ENCODE measurements around the gene C1QL1. TPM values are rescaled to one million over a fixed set of nuclear protein-coding genes. Genes with fewer than 3 reads are reported as not detected.

The C1QL1 gene
- total RNA-seq, result 0.27 and 0.59 TPM in 2 replicates

DNA sequence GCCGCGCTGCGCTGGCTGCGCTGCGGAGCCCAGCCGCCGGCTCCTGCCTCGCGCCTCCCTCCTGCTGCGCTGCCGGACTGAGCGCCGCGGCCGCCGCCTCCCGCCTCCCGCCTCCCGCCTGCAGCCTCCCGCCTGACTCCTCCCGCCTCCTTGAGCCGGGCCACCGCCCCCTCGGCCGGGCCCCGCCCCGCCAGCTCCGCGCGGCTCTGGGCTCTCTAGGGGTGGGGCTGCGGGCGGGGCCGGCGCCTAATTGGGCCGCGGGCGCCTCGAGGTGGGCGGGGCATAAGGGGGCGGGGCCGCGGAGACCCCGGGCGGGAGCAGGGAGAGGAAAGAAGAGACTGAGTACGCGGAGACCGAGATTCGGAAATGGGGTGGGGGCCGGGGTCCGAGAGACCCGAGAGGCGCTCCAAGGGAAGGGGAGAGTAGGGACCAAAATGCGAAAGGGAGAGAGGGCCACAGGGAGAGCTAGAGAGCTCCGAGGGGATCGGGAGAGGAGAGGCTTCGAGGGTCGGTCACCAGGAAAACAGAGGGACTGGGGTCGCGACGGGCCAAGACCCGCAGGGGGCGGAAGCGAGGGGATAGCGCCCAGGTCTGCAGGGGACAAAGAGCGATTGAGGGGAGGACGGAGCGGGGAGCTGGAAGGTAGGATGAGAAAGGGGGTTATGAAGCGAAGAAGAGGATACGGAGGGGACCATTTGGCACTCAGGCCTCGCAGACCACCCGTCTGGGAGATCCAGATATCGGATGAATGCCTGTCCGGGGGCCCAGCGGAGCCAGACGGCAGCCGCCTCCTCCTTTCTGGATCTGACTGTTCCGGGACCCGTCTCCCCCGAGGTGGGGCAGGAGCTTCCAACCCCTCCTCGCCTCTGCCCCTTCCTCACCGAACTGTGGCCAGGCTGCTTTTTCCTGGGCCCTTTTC lies at the start of gene C1QL1:
TSS of gene C1QL1 (minus strand) at position 79 of the 919 bp plus-strand sequence. CDS start 255 bp downstream, outside the sequence.
- intact Hi-C loops (cut with micrococcal nuclease), result loop anchor here (1.0 to 10.0 kb wide), 9 partner anchors 21 to 349 kb away; partner anchors contain the start of genes ACBD4, DCAKD, EFTUD2 and FMNL1

DNA sequence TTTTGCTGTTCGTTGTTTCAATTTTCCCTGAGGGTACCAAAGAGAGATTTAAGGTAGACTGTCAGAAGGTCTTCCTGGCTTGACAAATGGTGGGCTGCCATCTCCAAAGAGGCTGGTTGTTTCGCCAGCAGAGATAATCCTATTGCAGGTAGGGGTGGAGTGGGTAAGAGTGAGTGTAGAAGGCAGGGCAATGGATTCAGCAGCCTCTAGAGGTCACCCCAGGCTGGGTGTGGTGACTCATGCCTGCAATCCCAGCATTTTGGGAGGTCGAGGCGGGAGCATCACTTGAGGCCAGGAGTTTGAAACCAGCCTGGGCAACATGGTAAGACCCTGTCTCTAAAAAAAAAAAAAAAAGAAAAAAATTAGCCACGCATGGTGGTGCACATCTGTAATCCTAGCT lies 48.7 kb upstream of the C1QL1 start:
- intact Hi-C loops (cut with micrococcal nuclease), result no loop called here

DNA sequence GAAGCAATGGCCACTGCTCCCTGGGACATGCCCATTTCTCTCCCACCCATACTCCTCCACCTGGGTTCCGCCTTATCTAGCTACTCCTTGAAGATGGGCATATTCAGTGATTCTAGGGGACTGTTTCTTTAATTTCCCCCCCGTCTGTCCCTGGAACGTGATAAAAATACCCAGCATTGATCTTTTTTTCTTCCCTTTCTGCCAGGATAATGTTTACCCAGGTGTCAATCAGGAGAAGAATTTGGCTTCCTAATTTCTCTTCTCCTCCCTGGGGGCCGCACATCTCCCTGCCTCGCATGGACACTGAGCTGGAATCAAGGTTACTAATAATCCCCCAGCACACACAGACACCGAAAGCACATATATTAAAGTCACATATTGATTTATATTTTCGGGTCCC lies 48.1 kb upstream of the C1QL1 start:
- intact Hi-C loops (cut with micrococcal nuclease), result no loop called here

DNA sequence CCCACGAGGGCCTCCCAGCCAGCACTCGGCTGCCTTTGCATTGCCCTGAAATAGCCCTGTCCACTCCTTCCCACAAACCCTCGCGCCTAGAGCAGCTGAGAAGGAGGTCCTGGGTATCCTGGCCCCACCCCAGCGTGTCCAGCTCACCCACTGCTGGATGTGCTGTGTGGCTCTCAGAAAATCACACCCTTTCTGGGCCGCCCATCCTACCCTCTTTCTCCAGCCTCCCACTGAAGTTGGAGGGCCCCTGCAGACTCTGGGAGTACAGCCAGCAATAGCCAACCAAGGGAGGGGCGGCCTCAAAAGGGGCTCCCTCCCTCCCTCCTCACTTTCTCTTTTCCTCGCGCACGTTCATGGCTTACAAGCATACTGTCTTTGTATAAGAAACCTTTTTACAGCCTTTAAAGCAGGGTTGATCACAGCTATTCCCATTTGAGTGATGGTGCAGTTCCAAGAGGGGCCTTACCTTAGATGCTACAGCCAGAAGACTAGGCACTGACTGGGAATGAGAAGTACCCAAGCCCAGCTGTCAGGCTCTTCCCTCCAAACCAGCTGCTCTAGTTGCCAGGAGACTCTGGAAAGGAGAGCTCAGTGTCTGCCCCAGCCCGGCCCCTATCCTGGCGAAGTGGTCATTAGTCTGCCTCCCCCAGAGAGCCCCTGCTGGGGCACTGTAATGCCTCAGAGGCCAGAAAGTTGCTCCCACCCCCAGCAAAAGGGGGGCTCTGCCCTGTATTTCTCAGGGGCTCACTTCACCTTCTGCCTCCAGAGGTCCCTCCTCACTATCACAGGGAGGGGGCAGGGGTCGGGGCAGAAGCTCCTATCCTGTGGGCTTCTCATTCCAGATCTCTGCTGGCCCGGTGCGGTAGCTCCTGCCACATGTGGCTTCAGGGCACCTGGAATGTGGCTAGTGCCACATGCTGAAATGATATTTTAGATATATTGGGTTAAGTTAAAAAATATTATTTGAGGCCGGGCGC lies 45.2 kb upstream of the C1QL1 start:
- intact Hi-C loops (cut with micrococcal nuclease), result no loop called here

DNA sequence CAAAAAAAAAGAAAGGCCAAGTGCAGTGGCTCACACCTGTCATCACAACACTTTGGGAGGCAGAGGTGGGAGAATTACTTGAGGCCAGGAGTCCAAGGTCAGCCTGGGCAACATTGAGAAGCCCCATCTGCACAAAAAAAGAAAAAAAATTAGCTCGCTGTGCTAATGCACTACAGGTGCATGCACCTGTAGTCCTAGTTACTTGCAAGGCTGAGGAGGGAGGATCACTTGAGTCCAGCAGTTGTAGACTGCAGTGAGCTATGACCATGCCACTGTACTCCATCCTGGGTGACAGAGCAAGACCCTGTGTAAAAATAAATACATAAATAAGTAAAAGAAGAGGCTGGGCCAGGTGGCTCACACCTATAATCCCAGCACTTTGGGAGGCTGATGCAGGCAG lies 43.7 kb upstream of the C1QL1 start:
- intact Hi-C loops (cut with micrococcal nuclease), result no loop called here

DNA sequence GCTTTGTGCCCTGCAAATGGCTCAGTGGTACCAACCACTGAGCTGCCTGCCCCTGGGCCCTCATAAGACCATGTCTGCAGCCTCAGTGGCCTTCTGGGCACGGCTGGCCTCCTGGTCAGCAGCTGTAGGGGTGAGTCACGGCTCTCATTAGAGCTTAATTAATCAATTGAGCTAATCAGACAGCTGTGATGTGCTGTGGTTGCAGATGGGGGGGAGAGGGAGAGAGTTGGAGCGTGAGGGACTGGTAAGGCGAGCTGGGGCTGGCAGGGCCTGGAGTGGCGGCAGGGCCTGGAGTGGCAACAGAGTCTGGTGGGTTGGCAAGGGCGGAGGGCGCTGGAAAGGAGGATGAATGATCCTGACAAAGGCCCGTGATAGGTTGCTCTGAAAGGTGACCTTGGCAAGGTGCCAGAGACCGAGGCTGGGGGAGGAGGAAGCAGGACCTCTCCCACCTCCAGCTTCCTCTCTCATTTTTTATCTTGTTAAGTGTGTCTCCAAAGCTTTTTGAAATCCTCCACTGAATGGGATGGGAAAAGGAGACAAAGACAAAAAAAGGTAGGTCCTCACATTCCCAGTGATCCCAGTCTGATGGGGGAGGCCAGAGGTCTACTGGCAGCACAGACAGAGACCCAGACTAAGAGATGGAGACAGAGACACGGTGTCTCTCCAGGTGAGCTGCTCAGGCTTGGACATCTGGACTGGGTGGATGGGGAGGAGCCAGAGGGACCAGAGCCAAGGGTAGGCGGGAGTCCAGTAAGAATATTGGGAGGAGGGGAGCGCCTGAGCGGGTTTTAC lies 41.8 kb upstream of the C1QL1 start:
- intact Hi-C loops (cut with micrococcal nuclease), result no loop called here

DNA sequence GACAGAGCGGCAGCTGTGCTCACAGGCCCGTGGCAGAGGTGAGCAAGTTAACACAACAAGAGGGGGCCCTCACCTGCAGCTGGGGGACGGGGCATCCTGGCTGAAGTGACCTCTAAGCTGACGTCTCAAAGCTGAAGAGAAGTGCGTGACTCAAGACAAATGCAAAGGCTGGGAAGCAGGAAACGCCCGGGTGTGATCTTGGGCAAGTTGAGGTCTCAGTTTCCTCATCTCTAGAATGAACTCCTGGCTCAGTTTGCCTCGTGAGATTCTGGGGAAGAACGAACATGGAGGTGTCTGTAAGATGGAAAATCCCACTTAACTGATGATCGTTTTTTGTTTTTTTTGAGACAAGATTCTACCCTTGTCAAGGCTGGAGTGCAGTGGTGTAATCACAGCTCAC lies 40.1 kb upstream of the C1QL1 start:
- intact Hi-C loops (cut with micrococcal nuclease), result no loop called here

DNA sequence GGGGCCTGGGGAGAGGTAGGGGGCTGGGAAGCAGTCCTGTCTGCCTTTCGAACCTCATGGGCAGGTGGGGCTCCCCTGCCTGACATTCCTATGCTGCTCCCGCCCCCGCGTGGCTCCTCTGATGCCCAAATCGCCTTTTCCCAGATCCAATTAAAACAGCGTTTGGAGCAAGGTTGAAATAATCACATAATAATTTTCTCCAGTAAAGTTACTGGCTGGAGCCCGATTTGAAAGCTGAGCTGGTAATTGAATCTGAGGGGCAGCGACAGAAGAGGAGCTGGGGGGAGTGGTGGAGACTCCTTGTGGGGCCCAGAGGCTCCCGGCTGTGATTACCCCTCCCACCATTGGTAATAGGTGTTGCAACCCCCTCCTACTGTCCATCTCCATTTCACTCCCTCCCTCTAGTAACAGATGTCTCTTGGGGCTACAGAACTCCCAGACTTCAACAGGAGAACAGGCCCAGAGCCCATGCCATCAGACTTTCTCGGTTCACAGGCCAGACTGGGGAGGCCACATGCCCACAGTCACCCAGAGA lies 38.9 kb upstream of the C1QL1 start:
- intact Hi-C loops (cut with micrococcal nuclease), result no loop called here

DNA sequence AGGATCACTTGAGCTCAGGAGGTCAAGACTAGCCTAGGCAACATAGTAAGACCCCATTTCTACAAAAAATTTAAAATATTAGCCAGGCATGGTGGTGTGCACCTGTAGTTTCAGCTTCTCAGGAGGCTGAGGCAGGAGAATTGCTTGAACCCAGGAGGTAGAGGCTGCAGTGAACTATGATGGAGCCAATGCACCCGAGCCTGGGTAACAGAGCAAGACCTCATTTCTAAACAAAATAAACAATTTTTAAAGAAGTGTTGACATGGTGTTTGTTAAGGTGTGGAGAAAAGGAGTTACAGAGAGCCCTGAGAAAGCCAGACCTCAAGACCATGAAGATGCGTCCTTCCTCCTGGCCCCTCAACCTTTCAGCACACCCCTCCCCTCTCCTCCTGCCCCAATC lies 37.6 kb upstream of the C1QL1 start:
- intact Hi-C loops (cut with micrococcal nuclease), result no loop called here

DNA sequence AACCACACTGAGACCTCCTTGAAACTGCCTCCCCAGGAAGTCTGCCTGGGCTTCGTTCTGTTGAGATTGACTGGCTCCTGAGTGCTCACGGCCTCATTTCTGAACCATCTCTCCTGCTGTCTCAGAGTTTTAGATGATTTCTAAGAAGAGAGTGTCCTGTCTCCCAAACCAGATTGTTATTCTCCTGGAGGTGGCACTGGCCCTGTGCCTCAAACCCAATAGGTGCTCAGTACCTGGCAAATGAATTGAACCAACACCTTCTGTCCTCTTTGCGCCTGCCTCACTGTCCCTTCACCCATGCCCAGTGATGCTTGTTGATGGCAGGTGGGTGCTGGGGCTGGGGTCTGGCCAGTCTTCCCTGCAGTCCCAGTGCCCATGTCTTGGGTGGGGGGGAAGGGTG lies 36.3 kb upstream of the C1QL1 start:
- intact Hi-C loops (cut with micrococcal nuclease), result no loop called here

DNA sequence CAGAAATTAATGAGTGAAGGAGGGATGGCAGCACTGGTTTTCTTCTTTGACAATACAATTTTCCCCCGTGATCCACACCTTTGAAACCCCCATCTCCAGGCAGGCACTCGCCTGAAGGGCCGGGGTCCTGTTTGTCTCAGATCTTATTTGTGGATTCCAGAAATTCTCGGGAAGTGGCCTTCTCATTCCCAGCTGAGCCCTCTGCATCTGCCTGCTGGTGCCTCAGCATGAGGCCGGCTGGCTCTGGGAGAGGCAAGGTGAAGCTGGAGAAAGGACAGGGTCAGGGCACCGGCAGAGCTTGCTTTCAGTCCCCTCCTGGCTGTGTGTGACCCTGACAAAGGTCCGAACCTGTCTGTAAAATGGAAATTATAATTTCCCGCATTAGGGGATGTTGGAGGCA lies 35.8 kb upstream of the C1QL1 start:
- intact Hi-C loops (cut with micrococcal nuclease), result no loop called here

DNA sequence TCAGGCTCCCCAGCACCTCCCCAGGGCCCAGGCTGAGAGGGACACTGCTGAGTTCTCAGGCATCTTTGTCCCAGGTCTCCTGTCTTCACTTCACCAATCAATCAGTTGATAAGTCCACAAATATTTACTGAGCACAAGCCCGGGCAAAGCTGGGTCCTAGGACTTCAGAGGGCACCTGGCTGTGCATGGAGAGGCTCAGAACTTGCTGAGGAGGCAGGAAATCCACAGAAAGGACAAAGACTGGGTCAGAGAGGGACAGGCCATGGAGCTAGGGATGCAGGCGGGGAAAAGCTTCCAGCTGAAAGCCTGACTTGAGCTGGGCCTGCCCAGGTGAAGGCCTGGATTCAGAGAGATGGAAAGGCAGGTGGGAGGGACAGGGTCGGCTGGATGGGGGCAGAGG lies 33.2 kb upstream of the C1QL1 start:
- intact Hi-C loops (cut with micrococcal nuclease), result no loop called here

DNA sequence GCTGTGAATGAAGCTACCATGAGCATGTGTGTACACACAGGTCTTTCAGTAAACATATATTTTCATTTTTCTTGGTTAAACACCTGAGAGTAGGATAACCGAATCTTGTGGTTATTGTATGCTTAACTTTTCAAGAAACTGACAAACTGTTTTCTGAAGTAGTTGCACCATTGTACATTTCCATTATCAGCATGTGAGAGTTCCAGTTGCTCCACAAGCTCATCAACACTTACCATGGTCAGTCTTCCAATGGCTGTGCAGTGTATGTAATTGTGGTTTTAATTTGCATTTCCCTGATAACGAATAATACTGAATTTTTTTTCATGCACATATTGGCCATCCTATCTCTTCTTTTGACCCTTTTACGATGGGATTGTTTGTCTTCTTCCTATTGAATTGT lies 31.3 kb upstream of the C1QL1 start:
- intact Hi-C loops (cut with micrococcal nuclease), result no loop called here

DNA sequence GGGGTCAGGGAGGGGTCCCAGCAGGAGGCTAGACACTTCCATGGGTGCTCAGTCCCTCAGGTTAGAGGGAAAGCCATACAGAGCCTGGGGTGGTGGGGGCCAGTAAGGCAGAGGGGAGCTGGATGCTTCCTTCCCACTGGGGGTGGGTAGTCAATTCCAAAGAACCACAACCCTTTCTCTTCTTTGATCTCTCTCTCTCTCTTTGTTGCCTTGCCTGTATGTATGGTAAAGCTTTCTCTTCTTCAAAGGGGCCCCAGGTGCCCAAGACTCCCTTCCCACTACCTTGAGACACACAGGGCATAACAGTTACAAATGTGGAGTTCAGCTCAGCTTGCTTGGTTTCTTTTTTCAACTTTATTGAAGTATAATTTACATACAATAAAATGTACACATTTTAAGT lies 30.5 kb upstream of the C1QL1 start:
- intact Hi-C loops (cut with micrococcal nuclease), result no loop called here

DNA sequence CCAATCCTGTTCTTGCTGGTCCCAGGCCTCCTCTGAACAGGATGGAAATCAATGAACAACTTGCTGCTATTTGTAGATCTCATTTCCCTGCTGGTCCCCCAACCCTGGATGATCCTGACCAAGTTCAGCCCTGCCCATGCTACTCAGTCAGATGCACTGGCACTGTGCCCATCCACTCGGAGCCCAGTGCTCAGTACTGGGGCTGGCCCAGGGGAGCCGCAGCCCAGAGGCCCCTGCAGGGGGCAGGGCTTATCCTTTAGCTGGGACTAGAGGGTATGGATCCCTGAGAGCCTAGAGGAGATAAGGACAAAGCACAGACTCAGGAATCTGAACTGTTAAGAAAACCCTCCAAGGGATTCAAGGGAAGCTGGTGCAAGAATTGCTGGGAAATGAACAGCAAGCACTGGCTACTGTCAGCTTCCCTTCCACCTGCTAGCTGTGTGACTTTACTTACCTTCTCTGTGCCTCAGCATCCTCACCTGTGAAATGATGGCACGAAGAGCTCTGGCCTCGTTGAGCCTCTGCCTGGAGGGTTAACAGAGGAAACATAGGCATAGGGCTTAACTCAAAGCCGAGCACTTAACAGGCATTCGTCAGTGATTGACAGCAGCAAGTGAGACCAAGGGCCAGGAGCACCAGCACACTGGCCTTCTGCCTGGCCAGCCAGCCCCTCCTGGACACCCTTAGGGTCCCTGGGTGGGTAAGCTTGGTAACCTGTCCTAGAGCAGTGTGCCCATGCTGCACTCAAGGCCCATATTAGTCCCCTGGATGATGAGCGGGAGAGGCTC lies 29.8 kb upstream of the C1QL1 start:
- intact Hi-C loops (cut with micrococcal nuclease), result no loop called here

DNA sequence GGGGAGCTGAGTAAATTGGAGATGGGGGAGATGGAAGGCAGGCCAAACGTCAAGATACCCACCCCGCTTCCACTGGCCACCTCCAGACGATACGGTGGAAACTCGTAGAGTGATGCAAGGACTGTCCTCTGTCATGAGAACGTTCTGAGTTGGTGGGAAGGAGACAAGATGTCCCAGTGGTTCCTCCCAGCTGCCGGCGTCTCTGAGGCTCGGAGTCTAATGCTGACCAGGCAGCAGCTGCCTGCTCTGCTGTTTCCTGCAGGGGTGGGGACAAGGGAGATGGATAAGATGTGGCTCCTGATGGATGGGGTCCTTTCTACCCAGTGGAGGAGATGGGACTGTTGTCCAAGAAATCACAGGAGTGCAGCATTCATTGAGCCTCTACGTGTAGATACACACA lies 28.2 kb upstream of the C1QL1 start:
- intact Hi-C loops (cut with micrococcal nuclease), result no loop called here

DNA sequence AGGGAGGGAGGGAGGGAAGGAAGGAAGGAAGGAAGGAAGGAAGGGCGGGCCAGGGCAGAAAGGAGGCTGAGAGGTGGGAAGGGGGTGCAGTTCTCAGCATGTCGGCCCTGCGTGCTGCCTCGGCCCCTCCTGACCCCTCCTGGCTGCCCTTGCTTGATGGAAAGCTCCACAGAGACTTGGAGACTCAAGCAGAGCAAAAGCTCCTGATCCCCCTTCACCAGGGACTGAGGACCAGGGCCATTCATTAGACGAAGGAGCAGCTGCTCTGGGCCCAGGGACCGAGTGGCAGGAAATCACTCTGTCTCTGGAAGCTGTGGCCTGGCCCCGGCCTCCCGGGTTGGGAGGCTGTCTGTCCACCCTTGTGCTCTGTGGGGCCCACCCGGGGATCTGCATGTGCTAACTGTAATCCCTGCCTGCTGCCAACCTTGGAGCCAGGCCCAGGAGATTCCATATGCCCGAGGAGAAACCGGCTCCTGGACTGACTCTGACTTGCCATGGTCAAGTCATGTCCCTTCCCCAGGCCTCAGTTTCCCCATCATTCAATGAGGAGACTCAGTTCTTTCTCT lies 27.4 kb upstream of the C1QL1 start:
- intact Hi-C loops (cut with micrococcal nuclease), result no loop called here

DNA sequence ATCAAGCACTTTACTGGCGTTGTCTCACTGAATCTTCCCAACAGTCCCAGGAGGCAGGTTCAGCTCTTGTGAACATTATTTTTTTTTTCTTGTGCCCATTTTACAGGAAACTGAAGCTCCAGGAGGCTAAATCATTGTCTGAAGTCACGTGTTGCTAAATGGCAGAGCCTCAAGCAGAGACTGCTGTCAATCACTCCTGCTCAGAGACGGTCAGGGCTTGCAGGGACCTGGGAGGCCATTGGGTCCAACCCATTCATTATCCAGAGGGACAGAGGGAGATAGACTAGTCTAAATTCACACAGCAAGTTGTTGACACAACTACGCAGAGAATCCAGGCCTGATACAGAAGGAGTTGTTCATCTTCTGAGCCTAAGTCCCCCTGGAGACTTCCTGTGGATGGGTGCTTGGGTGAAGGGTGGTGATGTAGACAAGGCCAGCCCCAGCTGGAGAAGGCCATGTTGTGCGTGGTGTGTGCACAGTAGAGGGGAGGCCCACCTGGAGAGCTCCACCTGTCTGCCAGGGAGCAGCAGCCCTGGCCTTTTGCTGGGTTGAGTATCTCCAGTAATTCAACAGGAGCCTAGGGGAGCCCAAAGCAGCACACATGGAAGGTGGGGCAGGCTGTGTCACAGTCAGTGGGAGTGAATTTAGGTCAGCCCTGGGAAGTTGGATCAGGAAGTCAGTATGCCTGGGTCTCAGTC lies 24.3 kb upstream of the C1QL1 start:
- intact Hi-C loops (cut with micrococcal nuclease), result no loop called here

DNA sequence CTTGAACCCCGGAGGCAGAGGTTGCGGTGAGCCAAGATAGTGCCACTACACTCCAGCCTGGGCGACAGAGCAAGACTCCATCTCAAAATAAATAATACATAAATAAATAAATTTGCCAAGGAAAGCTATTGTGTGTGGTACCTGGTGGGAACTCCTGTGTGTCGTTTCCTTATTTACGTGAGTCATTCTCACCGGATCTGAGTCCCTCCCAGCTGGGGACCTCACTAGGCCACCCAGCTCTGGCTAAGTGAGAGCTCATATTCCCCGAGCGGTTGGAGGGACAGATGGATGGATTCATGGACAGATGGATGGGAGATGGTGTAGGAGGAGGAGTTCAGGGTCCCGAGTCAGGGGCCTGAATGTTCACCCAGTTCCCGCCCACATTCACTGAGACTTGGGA lies 22.9 kb upstream of the C1QL1 start:
- intact Hi-C loops (cut with micrococcal nuclease), result no loop called here

All from T-helper 1 cell treated with Interleukin-12 subunit alpha and Interleukin-12 subunit beta and Interleukin-4 antibody, amounts not matched to agents 30 ng/mL and 1 ng/mL, for 36 hours (primary cell).